ENCODE measurements around the gene TBRG4.
A peak's percentile ranks its signal among the peaks of the same experiment; 100 is the strongest.

Gene TBRG4

DNA sequence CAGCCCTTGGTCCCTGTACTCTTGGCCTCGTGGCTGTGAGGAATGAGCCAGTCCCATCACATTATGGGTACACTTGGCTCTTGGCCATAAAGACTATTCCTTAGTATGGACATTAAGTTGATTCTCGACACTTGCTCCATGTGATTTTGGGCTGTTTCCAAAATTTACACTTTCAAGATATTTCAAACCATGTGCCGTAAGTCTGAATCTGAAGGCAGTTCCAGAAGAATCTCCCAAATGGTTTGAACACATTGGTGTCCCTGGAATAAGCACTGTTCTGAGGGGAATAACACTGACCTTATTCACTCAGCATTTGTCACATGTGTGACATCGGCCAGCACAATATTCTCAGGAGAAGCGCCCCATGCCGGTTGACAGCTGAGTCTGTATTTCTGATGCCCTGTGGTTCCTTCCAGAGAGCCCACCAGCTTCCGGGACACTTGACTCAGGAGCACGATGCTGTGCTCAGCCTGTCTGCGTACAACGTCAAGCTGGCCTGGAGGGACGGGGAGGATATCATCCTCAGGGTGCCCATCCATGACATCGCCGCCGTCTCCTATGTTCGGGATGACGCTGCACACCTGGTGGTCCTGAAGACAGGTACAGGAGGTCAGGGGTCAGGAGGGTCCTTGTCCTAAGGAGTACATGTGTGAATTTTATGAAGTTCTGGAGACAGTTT lies 47.3 kb downstream of the TBRG4 start:
- Mint-ChIP-seq H3K27me3 (no peaks in the 10 kb centered on the region), H3K27ac (peak overlapping the region; percentile 77), H3K4me3 (no peak overlapping the region), H3K36me3 (ENCODE audit: low read depth) (peaks cover 90% of the 10 kb centered on the region), H3K4me1 (ENCODE audit: low read depth) (peaks cover 55% of the 10 kb centered on the region), H3K9me3 (no peaks in the 10 kb centered on the region)
- intact Hi-C loops (cut with micrococcal nuclease), result no loop called here

DNA sequence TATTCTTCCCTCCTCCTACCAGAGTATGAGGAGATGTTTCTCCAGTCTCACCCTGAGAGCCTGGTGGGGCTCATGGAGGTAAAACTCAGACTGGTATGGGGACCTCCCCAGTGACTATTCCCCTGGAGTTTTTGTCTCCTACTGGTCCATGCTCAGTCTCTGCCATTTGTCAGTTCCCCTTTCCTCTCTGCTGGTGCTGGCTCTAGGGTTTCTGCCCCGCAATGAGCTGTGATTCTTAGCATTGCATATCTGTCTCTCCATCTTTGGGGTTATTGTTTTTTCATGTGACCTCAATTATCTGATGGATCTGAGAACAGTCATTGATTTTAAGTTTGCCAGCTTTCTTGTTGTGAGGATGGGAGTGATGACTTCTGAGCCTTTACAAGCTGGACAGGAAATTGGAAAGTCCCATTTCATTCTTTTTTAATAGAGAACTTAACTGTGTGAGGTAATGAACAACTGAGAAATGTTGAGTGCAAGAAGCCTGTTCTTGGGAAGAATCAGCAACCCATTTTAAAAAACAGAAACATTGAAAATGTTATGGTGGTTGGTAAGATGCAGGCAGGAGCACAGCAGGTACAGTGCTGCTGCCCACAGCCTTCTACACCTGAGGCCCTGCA lies 49.6 kb downstream of the TBRG4 start:
- Mint-ChIP-seq H3K27ac (peak overlapping the region; percentile 77), H3K36me3 (ENCODE audit: low read depth) (peaks cover 85% of the 10 kb centered on the region), H3K4me1 (ENCODE audit: low read depth) (peaks cover 45% of the 10 kb centered on the region), H3K4me3 (no peak overlapping the region), H3K27me3 (no peaks in the 10 kb centered on the region), H3K9me3 (no peaks in the 10 kb centered on the region)
- intact Hi-C loops (cut with micrococcal nuclease), result no loop called here

GRCh38 chr7:45061352-45061751 lies 50.1 kb downstream of the TBRG4 start:
- Mint-ChIP-seq H3K27ac (peak overlapping the region; percentile 77), H3K9me3 (no peaks in the 10 kb centered on the region), H3K27me3 (no peaks in the 10 kb centered on the region), H3K4me3 (no peak overlapping the region), H3K4me1 (ENCODE audit: low read depth) (peaks cover 47% of the 10 kb centered on the region), H3K36me3 (ENCODE audit: low read depth) (peaks cover 80% of the 10 kb centered on the region)
- intact Hi-C loops (cut with micrococcal nuclease), result no loop called here

- H3K9me3 Mint-ChIP-seq, result no peaks in the 10 kb centered on the region
- H3K4me3 Mint-ChIP-seq, result no peak overlapping the region
- peaks cover 56% of the 10 kb centered on the region for H3K4me1 Mint-ChIP-seq (ENCODE audit: low read depth)
- H3K27me3 Mint-ChIP-seq, result no peaks in the 10 kb centered on the region
- peak overlapping the region; percentile 77 for H3K27ac Mint-ChIP-seq
- H3K36me3 Mint-ChIP-seq (ENCODE audit: low read depth), result peaks cover 70% of the 10 kb centered on the region
- intact Hi-C loops (cut with micrococcal nuclease), result no loop called here
Measured at GRCh38 chr7:45060295-45060694, 51.2 kb downstream of the TBRG4 start.

DNA sequence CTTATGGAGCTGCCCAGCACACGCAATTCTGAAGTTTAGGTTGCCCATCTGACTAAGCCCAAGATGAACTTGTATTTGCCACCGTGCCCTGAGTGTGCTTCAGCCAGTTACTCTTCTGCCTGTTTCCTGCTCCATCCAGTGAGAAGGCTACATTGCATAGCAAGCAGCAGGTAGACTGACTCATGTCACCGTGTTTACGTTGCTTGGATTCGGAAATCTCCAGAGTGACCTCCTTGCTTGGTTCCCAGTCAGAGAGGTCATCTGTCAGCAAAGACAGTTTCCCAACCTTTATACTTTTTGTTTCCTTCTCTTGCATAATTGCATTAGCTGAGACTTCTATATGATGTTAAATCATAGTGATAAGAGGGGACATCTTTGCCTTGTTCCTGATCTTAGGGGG lies 53.6 kb downstream of the TBRG4 start:
- Mint-ChIP-seq H3K36me3 (ENCODE audit: low read depth) (peaks cover 66% of the 10 kb centered on the region), H3K27me3 (no peaks in the 10 kb centered on the region), H3K4me3 (no peak overlapping the region), H3K4me1 (ENCODE audit: low read depth) (peaks cover 50% of the 10 kb centered on the region), H3K9me3 (no peaks in the 10 kb centered on the region), H3K27ac (no peak overlapping the region)
- intact Hi-C loops (cut with micrococcal nuclease), result no loop called here

- no peak overlapping the region for H3K27ac Mint-ChIP-seq
- no peak overlapping the region for H3K4me3 Mint-ChIP-seq
- peaks cover 42% of the 10 kb centered on the region for H3K4me1 Mint-ChIP-seq (ENCODE audit: low read depth)
- H3K27me3 Mint-ChIP-seq, result no peaks in the 10 kb centered on the region
- intact Hi-C loops (cut with micrococcal nuclease), result no loop called here
- H3K36me3 Mint-ChIP-seq (ENCODE audit: low read depth), result peaks cover 69% of the 10 kb centered on the region
- no peaks in the 10 kb centered on the region for H3K9me3 Mint-ChIP-seq
Measured at GRCh38 chr7:45055594-45056219, 55.8 kb downstream of the TBRG4 start.

GRCh38 chr7:45055016-45055415 lies 56.5 kb downstream of the TBRG4 start:
- H3K27me3 Mint-ChIP-seq, result no peaks in the 10 kb centered on the region
- intact Hi-C loops (cut with micrococcal nuclease), result no loop called here
- H3K4me1 Mint-ChIP-seq (ENCODE audit: low read depth), result peaks cover 42% of the 10 kb centered on the region
- no peak overlapping the region for H3K4me3 Mint-ChIP-seq
- peak overlapping the region; percentile 43 for H3K27ac Mint-ChIP-seq
- no peaks in the 10 kb centered on the region for H3K9me3 Mint-ChIP-seq
- peaks cover 69% of the 10 kb centered on the region for H3K36me3 Mint-ChIP-seq (ENCODE audit: low read depth)

DNA sequence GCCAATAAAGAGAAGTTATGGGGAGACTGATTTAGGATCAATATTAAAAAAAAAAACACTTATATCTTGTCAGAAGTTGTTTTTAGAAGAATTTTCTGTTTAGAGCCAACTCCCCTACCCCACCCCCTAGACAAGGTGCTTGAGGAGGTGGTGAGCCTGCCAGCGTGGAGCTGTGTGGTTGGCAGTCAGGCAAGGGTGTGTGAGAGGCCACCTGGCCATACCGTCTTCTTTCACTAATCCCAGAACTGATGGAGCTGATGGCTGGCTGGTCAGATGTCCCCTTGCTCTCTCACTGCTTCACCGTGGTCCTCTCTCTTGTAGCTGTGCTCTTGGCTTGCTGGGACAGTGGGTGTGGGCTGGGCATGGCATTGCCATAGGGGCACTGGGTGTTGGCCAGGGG lies 57.1 kb downstream of the TBRG4 start:
- no peaks in the 10 kb centered on the region for H3K27me3 Mint-ChIP-seq
- intact Hi-C loops (cut with micrococcal nuclease), result no loop called here
- H3K36me3 Mint-ChIP-seq (ENCODE audit: low read depth), result peaks cover 67% of the 10 kb centered on the region
- no peak overlapping the region for H3K4me3 Mint-ChIP-seq
- peaks cover 42% of the 10 kb centered on the region for H3K4me1 Mint-ChIP-seq (ENCODE audit: low read depth)
- no peaks in the 10 kb centered on the region for H3K9me3 Mint-ChIP-seq
- peak overlapping the region; percentile 43 for H3K27ac Mint-ChIP-seq

DNA sequence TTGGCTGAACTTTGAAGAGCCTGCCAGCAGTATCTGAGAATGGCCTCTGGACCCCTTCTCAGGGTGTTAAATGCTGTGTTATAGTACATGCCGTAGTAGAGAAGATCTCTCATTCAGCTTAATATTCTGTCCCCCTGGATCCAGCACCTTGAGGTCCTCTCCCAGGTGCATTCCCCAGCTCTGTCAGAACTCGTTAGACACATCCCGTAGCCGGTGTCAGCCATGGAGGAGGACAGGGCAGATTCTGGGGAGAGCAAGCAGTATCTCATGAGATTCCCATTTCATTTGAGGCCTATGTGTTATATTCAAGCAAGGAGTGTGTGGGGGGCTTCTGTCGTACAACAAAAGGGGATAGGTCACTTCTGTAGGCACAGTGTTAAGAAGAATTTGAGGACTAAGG lies 57.6 kb downstream of the TBRG4 start:
- Mint-ChIP-seq H3K36me3 (ENCODE audit: low read depth) (peaks cover 69% of the 10 kb centered on the region), H3K4me3 (no peak overlapping the region), H3K4me1 (ENCODE audit: low read depth) (peaks cover 42% of the 10 kb centered on the region), H3K9me3 (no peaks in the 10 kb centered on the region), H3K27ac (no peak overlapping the region), H3K27me3 (no peaks in the 10 kb centered on the region)
- intact Hi-C loops (cut with micrococcal nuclease), result no loop called here

GRCh38 chr7:45053401-45053800 lies 58.1 kb downstream of the TBRG4 start:
- Mint-ChIP-seq H3K36me3 (ENCODE audit: low read depth) (peaks cover 71% of the 10 kb centered on the region), H3K4me3 (no peak overlapping the region), H3K27ac (no peak overlapping the region), H3K27me3 (no peaks in the 10 kb centered on the region), H3K4me1 (ENCODE audit: low read depth) (peaks cover 42% of the 10 kb centered on the region), H3K9me3 (no peaks in the 10 kb centered on the region)
- intact Hi-C loops (cut with micrococcal nuclease), result no loop called here

- no peaks in the 10 kb centered on the region for H3K27me3 Mint-ChIP-seq
- H3K36me3 Mint-ChIP-seq (ENCODE audit: low read depth), result peaks cover 68% of the 10 kb centered on the region
- no peak overlapping the region for H3K27ac Mint-ChIP-seq
- intact Hi-C loops (cut with micrococcal nuclease), result no loop called here
- H3K4me3 Mint-ChIP-seq, result no peak overlapping the region
- peaks cover 37% of the 10 kb centered on the region for H3K4me1 Mint-ChIP-seq (ENCODE audit: low read depth)
- no peaks in the 10 kb centered on the region for H3K9me3 Mint-ChIP-seq
Measured at GRCh38 chr7:45052011-45052410, 59.5 kb downstream of the TBRG4 start.

GRCh38 chr7:45050198-45050597 lies 61.3 kb downstream of the TBRG4 start:
- Mint-ChIP-seq H3K4me3 (no peak overlapping the region), H3K4me1 (ENCODE audit: low read depth) (peaks cover 25% of the 10 kb centered on the region), H3K9me3 (no peaks in the 10 kb centered on the region), H3K36me3 (ENCODE audit: low read depth) (peaks cover 84% of the 10 kb centered on the region), H3K27me3 (no peaks in the 10 kb centered on the region), H3K27ac (no peak overlapping the region)
- intact Hi-C loops (cut with micrococcal nuclease), result no loop called here
